HEK293 (cell line): ENCODE data around the gene ERF.
A peak's percentile ranks its signal among the peaks of the same experiment; 100 is the strongest.

Experiments used
- EGR2 ChIP-seq: fragments of 450-650 bp; formaldehyde crosslinking; IDR thresholded peaks from 2 replicates; pipeline ENCODE4 v1.5.1; 2016; ENCODE audit warnings: low read depth, missing biosample characterization, missing genetic modification characterization
- HOXC10 ChIP-seq: sonication (generic); formaldehyde crosslinking; IDR thresholded peaks from 2 replicates; pipeline ENCODE4 v1.8.1; 2023; ENCODE audit warnings: mild to moderate bottlenecking, missing genetic modification reagents
- KLF9 ChIP-seq: fragments of 450-650 bp; formaldehyde crosslinking; IDR thresholded peaks from 2 replicates; pipeline ENCODE4 v1.5.1; 2016; ENCODE audit warnings: missing biosample characterization, missing genetic modification characterization, low read depth
- MZF1 ChIP-seq: fragments of 450-650 bp; formaldehyde crosslinking; IDR thresholded peaks from 2 replicates; pipeline ENCODE4 v1.5.1; 2017; ENCODE audit warnings: missing biosample characterization, missing genetic modification characterization, borderline replicate concordance
- PRDM4 ChIP-seq: fragments of 450-650 bp; formaldehyde crosslinking; IDR thresholded peaks from 2 replicates; pipeline ENCODE4 v1.5.1; 2017; ENCODE audit warnings: missing biosample characterization, missing genetic modification characterization
- TCF7L2 ChIP-seq: IDR thresholded peaks from 2 replicates; pipeline ENCODE4 v1.6.1; 2011; ENCODE audit warnings: low read depth, mild to moderate bottlenecking, inconsistent platforms, low read length, moderate library complexity, borderline replicate concordance
- ZNF138 ChIP-seq: fragments of 450-650 bp; formaldehyde crosslinking; IDR thresholded peaks from 2 replicates; pipeline ENCODE4 v1.5.1; 2016; ENCODE audit warnings: missing biosample characterization, missing genetic modification characterization, borderline replicate concordance
- ZNF16 ChIP-seq: fragments of 450-650 bp; formaldehyde crosslinking; IDR thresholded peaks from 2 replicates; pipeline ENCODE4 v1.5.1; 2016; ENCODE audit warnings: low read depth, missing biosample characterization, missing genetic modification characterization
- ZNF26 ChIP-seq: fragments of 450-650 bp; formaldehyde crosslinking; IDR thresholded peaks from 2 replicates; pipeline ENCODE4 v1.5.1; 2016; ENCODE audit warnings: missing biosample characterization, missing genetic modification characterization
- ZNF280C ChIP-seq: fragments of 450-650 bp; formaldehyde crosslinking; IDR thresholded peaks from 2 replicates; pipeline ENCODE4 v1.5.1; 2016; ENCODE audit warnings: missing biosample characterization, missing genetic modification characterization
- ZNF280D ChIP-seq: fragments of 450-650 bp; formaldehyde crosslinking; IDR thresholded peaks from 2 replicates; pipeline ENCODE4 v1.5.1; 2016; ENCODE audit warnings: missing biosample characterization, missing genetic modification characterization
- ZNF341 ChIP-seq: fragments of 450-650 bp; formaldehyde crosslinking; IDR thresholded peaks from 2 replicates; pipeline ENCODE4; 2016; ENCODE audit warnings: low read depth, missing biosample characterization, missing genetic modification characterization
- ZNF391 ChIP-seq: fragments of 450-650 bp; formaldehyde crosslinking; IDR thresholded peaks from 2 replicates; pipeline ENCODE4 v1.5.1; 2016; ENCODE audit warnings: low read depth, missing biosample characterization, missing genetic modification characterization, borderline replicate concordance
- ZNF416 ChIP-seq: fragments of 450-650 bp; formaldehyde crosslinking; IDR thresholded peaks from 2 replicates; pipeline ENCODE4 v1.5.1; 2016; ENCODE audit warnings: missing biosample characterization, missing genetic modification characterization
- ZNF423 ChIP-seq: fragments of 450-650 bp; formaldehyde crosslinking; IDR thresholded peaks from 2 replicates; pipeline ENCODE4 v1.5.1; 2016; ENCODE audit warnings: missing biosample characterization, missing genetic modification characterization
- ZNF48 ChIP-seq: fragments of 450-650 bp; formaldehyde crosslinking; IDR thresholded peaks from 2 replicates; pipeline ENCODE4 v1.5.1; 2016; ENCODE audit warnings: missing biosample characterization, missing genetic modification characterization
- ZNF510 ChIP-seq: fragments of 450-650 bp; formaldehyde crosslinking; IDR thresholded peaks from 2 replicates; pipeline ENCODE4 v1.5.1; 2018; ENCODE audit warnings: mild to moderate bottlenecking, missing genetic modification characterization, missing biosample characterization; ENCODE audit not compliant: insufficient replicate concordance
- ZNF518A ChIP-seq: fragments of 450-650 bp; formaldehyde crosslinking; conservative IDR thresholded peaks from 2 replicates; pipeline ENCODE4 v1.5.1; 2016; ENCODE audit warnings: low read depth, missing biosample characterization, missing genetic modification characterization
- ZNF558 ChIP-seq: fragments of 450-650 bp; formaldehyde crosslinking; IDR thresholded peaks from 2 replicates; pipeline ENCODE4 v1.5.1; 2016; ENCODE audit warnings: missing biosample characterization, missing genetic modification characterization
- ZNF610 ChIP-seq: fragments of 450-650 bp; formaldehyde crosslinking; IDR thresholded peaks from 2 replicates; pipeline ENCODE4 v1.5.1; 2016; ENCODE audit warnings: missing biosample characterization, missing genetic modification characterization, borderline replicate concordance
- ZNF664 ChIP-seq: fragments of 450-650 bp; formaldehyde crosslinking; IDR thresholded peaks from 2 replicates; pipeline ENCODE4 v1.5.1; 2016; ENCODE audit warnings: missing biosample characterization, missing genetic modification characterization
- ZNF785 ChIP-seq: fragments of 450-650 bp; formaldehyde crosslinking; IDR thresholded peaks from 2 replicates; pipeline ENCODE4 v1.5.1; 2016; ENCODE audit warnings: missing biosample characterization, missing genetic modification characterization

ERF gene

GRCh38 chr19:42216653-42217519 lies 38.0 kb downstream of the ERF start (continued):
- TF ChIP-seq ZNF518A (tag by site-specific recombination) (no peak), EGR2 (tag by site-specific recombination) (peak; percentile 81), ZNF610 (0 out of 2 replicates have a peak, but pooled peaks have one; percentile 37), ZNF138 (tag by site-specific recombination) (no peak), ZNF280C (no peak), ZNF391 (tag by site-specific recombination) (peak; percentile 81), ZNF558 (no peak), ZNF664 (tag by site-specific recombination) (no peak), ZNF423 (tag by site-specific recombination) (no peak), PRDM4 (tag by site-specific recombination) (0 out of 2 replicates have a peak, but pooled peaks have one; percentile 23), MZF1 (no peak), KLF9 (no peak; the same call in 1 of the 2 replicates), ZNF16 (no peak), ZNF341 (tag by site-specific recombination) (no peak), ZNF510 (tag by site-specific recombination) (no peak), TCF7L2 (no peak), ZNF26 (tag by site-specific recombination) (no peak), ZNF280D (no peak), ZNF785 (no peak), ZNF48 (no peak), ZNF416 (tag by site-specific recombination) (no peak), HOXC10 (CRISPR knock-in tag) (no peak)
